HCT116 (cell line): ENCODE data around the gene RBM39. TPM values are rescaled to one million over a fixed set of nuclear protein-coding genes. Genes with fewer than 3 reads are reported as not detected.

Experiments
- ATAC-seq: fragments of 200-7000 bp; cut with Tn5 transposase; 2 replicates; pipeline ENCODE4 v1.9.1; 2020; ENCODE audit warnings: mild to moderate bottlenecking, moderate library complexity
- BruUV-seq: library from RNA; stranded (reverse); fragments of 400-500 nt; replicated peaks from 2 replicates; lab custom pipeline; 2021; lab: Mats Ljungman, UMichigan
- CTCF ChIA-PET: fragments of 300-600 bp; sonication (Branson Sonifier 250); formaldehyde crosslinking; loops from one replicate; lab custom pipeline; 2021; ENCODE audit warnings: antibody characterized with exemption; lab: Charles Lee
- POLR2A ChIA-PET: fragments of 300-600, 350-600 bp; sonication (Branson Sonifier 250); formaldehyde crosslinking; loops from one replicate; lab custom pipeline; 2021; ENCODE audit warnings: antibody characterized with exemption; lab: Charles Lee
- RAD21 ChIA-PET, 2 experiments: fragments of 300-600 bp; sonication (Branson Sonifier 250); formaldehyde crosslinking; loops; one replicate each; lab custom pipeline; 2023; ENCODE audit warnings: low total read pairs in 2 of 2; ENCODE audit not compliant: uncharacterized antibody in 2 of 2, unreplicated experiment in 2 of 2, low non-redundant PET in 1 of 2; lab: Charles Lee
- DNase-seq: peaks from one replicate; pipeline ENCODE4 v3.0.0-alpha.2; 2010; ENCODE audit warnings: low read depth, low spot score
- H2AFZ ChIP-seq: fragments of 200-600 bp; shearing (Covaris generic), sonication (generic); 2 replicates; pipeline ENCODE4 v1.6.1; 2017; ENCODE audit warnings: low read depth, mixed run types, mixed read lengths, antibody characterized with exemption, low read length; ENCODE audit not compliant: poor library complexity, severe bottlenecking
- H3K27ac ChIP-seq: 2 replicates; pipeline ENCODE4 v1.5.1; 2012; ENCODE audit warnings: low read depth, low read length
- H3K27me3 ChIP-seq: fragments of 200-600 bp; sonication (generic); 2 replicates; pipeline ENCODE4 v1.6.1; 2016; ENCODE audit warnings: mixed run types, low read length, mixed read lengths; ENCODE audit not compliant: insufficient read depth
- H3K36me3 ChIP-seq, 2 experiments: fragments of 200-500 bp in 1 of 2; fragments of 200-600 bp in 1 of 2; sonication (Bioruptor generic) in 1 of 2; sonication (generic) in 1 of 2; 2 replicates each; pipeline versions ENCODE4 v1.5.1 to v1.6.1; 2014 to 2016; ENCODE audit warnings: low read length in 2 of 2, inconsistent platforms in 1 of 2, mixed read lengths in 1 of 2, mixed run types in 1 of 2; ENCODE audit not compliant: insufficient read depth in 2 of 2, control insufficient read depth in 1 of 2
- H3K4me1 ChIP-seq, 2 experiments: fragments of 200-600 bp in 1 of 2; sonication (generic) in 1 of 2; 2 replicates each; pipeline versions ENCODE4 v1.5.1 to v1.6.1; 2012 to 2017; ENCODE audit warnings: low read length in 2 of 2, inconsistent platforms in 1 of 2, mild to moderate bottlenecking in 1 of 2, mixed read lengths in 1 of 2, mixed run types in 1 of 2, moderate library complexity in 1 of 2; ENCODE audit not compliant: insufficient read depth in 2 of 2, control insufficient read depth in 1 of 2
- H3K4me2 ChIP-seq: fragments of 200-600 bp; sonication (generic); 2 replicates; pipeline ENCODE4 v1.6.1; 2017; ENCODE audit warnings: mixed run types, low read length, mixed read lengths
- H3K4me3 ChIP-seq, 2 experiments: fragments of 200-600 bp in 1 of 2; sonication (generic) in 1 of 2; replicated peaks in 1 of 2; 2 replicates each; pipeline ENCODE4 v1.5.1; 2011 to 2016; ENCODE audit warnings: low read length in 2 of 2, control low read depth in 1 of 2, low read depth in 1 of 2, mild to moderate bottlenecking in 1 of 2, mixed read lengths in 1 of 2, mixed run types in 1 of 2
- H3K79me2 ChIP-seq: fragments of 200-600 bp; sonication (generic); 2 replicates; pipeline ENCODE4 v1.6.1; 2017; ENCODE audit warnings: mild to moderate bottlenecking, mixed run types, low read length, moderate library complexity, mixed read lengths; ENCODE audit not compliant: insufficient read depth
- H3K9ac ChIP-seq: fragments of 200-600 bp; sonication (generic); 2 replicates; pipeline ENCODE4 v1.6.1; 2016; ENCODE audit warnings: low read length, mixed read lengths
- H3K9me2 ChIP-seq: fragments of 200-600 bp; sonication (generic), shearing (Covaris generic); 2 replicates; pipeline ENCODE4 v1.6.1; 2017; ENCODE audit warnings: mixed run types, mild to moderate bottlenecking, moderate library complexity; ENCODE audit not compliant: insufficient read depth
- H3K9me3 ChIP-seq, 2 experiments: fragments of 200-500 bp in 1 of 2; fragments of 200-600 bp in 1 of 2; sonication (Bioruptor generic) in 1 of 2; sonication (generic) in 1 of 2; 2 replicates each; pipeline ENCODE4 v1.6.1; 2014 to 2017; ENCODE audit warnings: low read length in 2 of 2, mixed read lengths in 2 of 2, inconsistent platforms in 1 of 2, low read depth in 1 of 2, mild to moderate bottlenecking in 1 of 2, mixed run types in 1 of 2, moderate library complexity in 1 of 2; ENCODE audit not compliant: control insufficient read depth in 1 of 2, insufficient read depth in 1 of 2
- H4K20me1 ChIP-seq: fragments of 200-600 bp; sonication (generic), shearing (Covaris generic); 2 replicates; pipeline ENCODE4 v1.6.1; 2017; ENCODE audit warnings: mixed run types, mild to moderate bottlenecking, moderate library complexity; ENCODE audit not compliant: insufficient read depth
- CBX3 ChIP-seq: IDR thresholded peaks from 2 replicates; pipeline ENCODE4 v1.6.1; 2012; ENCODE audit warnings: low read depth
- ELF1 ChIP-seq: IDR thresholded peaks from 2 replicates; pipeline ENCODE4 v1.6.1; 2012; ENCODE audit warnings: low read depth, borderline replicate concordance
- JUND ChIP-seq: IDR thresholded peaks from 2 replicates; pipeline ENCODE4 v1.6.1; 2012
- POLR2A ChIP-seq: IDR thresholded peaks from 2 replicates; pipeline ENCODE4 v1.7.0; 2011; ENCODE audit warnings: borderline replicate concordance; ENCODE audit not compliant: insufficient read depth, insufficient read length; ENCODE audit errors: extremely low read depth
- POLR2AphosphoS5 ChIP-seq: IDR thresholded peaks from 2 replicates; pipeline ENCODE4 v1.6.1; 2011; ENCODE audit warnings: mild to moderate bottlenecking, low read depth, low read length, moderate library complexity
- RAD21 ChIP-seq: IDR thresholded peaks from 2 replicates; pipeline ENCODE4 v1.6.1; 2012; ENCODE audit warnings: low read depth, mild to moderate bottlenecking
- SIN3A ChIP-seq: IDR thresholded peaks from 2 replicates; pipeline ENCODE4 v1.6.1; 2012; ENCODE audit warnings: low read depth
- SP1 ChIP-seq: IDR thresholded peaks from 2 replicates; pipeline ENCODE4 v1.6.1; 2012; ENCODE audit warnings: low read depth
- TCF7L2 ChIP-seq: IDR thresholded peaks from 2 replicates; pipeline ENCODE4 v1.7.0; 2011; ENCODE audit warnings: borderline replicate concordance, inconsistent platforms; ENCODE audit not compliant: insufficient read depth, insufficient read length; ENCODE audit errors: extremely low read depth
- YY1 ChIP-seq: IDR thresholded peaks from 2 replicates; pipeline ENCODE4 v1.6.1; 2011; ENCODE audit warnings: low read length, low read depth, moderate library complexity, mild to moderate bottlenecking; ENCODE audit not compliant: insufficient replicate concordance; ENCODE audit errors: extremely low read depth
- ZFX ChIP-seq: fragments of 450-650 bp; IDR thresholded peaks from 2 replicates; pipeline ENCODE4 v1.6.1; 2017
- ZNF274 ChIP-seq: fragments of 200-500 bp; sonication (Bioruptor generic); IDR thresholded peaks from 2 replicates; pipeline ENCODE4 v1.6.1; 2014; ENCODE audit warnings: mild to moderate bottlenecking, low read depth, low read length, inconsistent platforms
- intact Hi-C: fragments of 100-400 bp; cut with micrococcal nuclease; formaldehyde crosslinking; loops from 2 replicates; pipeline ENCODE4 v1.10.0; 2022
- total RNA-seq: library from RNA; stranded (reverse); gene quantifications from one replicate; pipeline ENCODE4 v1.2.1, GENCODE V29; 2021; ENCODE audit not compliant: unreplicated experiment
- TF ChIP-seq, protein P1 (sequence below): IDR thresholded peaks from 2 replicates; pipeline ENCODE4 v1.6.1; 2012; ENCODE audit warnings: low read depth
- TF ChIP-seq, protein P2 (sequence below): IDR thresholded peaks from 2 replicates; pipeline ENCODE4 v1.6.1; 2011; ENCODE audit warnings: mild to moderate bottlenecking, low read length, moderate library complexity; ENCODE audit not compliant: insufficient replicate concordance; ENCODE audit errors: extremely low read depth

Gene RBM39
- total RNA-seq, 1 experiment from 2014 or later: 234 TPM

GRCh38 chr20:35741892-35742740 lies at the start of gene RBM39 (continued):
- TF ChIP-seq, protein P1, sequence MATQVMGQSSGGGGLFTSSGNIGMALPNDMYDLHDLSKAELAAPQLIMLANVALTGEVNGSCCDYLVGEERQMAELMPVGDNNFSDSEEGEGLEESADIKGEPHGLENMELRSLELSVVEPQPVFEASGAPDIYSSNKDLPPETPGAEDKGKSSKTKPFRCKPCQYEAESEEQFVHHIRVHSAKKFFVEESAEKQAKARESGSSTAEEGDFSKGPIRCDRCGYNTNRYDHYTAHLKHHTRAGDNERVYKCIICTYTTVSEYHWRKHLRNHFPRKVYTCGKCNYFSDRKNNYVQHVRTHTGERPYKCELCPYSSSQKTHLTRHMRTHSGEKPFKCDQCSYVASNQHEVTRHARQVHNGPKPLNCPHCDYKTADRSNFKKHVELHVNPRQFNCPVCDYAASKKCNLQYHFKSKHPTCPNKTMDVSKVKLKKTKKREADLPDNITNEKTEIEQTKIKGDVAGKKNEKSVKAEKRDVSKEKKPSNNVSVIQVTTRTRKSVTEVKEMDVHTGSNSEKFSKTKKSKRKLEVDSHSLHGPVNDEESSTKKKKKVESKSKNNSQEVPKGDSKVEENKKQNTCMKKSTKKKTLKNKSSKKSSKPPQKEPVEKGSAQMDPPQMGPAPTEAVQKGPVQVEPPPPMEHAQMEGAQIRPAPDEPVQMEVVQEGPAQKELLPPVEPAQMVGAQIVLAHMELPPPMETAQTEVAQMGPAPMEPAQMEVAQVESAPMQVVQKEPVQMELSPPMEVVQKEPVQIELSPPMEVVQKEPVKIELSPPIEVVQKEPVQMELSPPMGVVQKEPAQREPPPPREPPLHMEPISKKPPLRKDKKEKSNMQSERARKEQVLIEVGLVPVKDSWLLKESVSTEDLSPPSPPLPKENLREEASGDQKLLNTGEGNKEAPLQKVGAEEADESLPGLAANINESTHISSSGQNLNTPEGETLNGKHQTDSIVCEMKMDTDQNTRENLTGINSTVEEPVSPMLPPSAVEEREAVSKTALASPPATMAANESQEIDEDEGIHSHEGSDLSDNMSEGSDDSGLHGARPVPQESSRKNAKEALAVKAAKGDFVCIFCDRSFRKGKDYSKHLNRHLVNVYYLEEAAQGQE: no peak
- TF ChIP-seq ELF1 (no peak), SP1 (peak; percentile 99), ZNF274 (no peak), TCF7L2 (peak; percentile 74), ZFX (peak; percentile 99), CBX3 (peak; percentile 96), SIN3A (peak; percentile 90)
- TF ChIP-seq, all 23 proteins: peak for 15

GRCh38 chr20:35791821-35792220 lies 49.8 kb upstream of the RBM39 start:
- H3K79me2 ChIP-seq: peaks cover 15% of the 10 kb centered on the region
- no peak for TF ChIP-seq POLR2A
- TF ChIP-seq, protein P1: no peak
- TF ChIP-seq TCF7L2: no peak
- TF ChIP-seq CBX3: no peak
- TF ChIP-seq ZFX: no peak
- TF ChIP-seq YY1: no peak
- TF ChIP-seq, protein P2, sequence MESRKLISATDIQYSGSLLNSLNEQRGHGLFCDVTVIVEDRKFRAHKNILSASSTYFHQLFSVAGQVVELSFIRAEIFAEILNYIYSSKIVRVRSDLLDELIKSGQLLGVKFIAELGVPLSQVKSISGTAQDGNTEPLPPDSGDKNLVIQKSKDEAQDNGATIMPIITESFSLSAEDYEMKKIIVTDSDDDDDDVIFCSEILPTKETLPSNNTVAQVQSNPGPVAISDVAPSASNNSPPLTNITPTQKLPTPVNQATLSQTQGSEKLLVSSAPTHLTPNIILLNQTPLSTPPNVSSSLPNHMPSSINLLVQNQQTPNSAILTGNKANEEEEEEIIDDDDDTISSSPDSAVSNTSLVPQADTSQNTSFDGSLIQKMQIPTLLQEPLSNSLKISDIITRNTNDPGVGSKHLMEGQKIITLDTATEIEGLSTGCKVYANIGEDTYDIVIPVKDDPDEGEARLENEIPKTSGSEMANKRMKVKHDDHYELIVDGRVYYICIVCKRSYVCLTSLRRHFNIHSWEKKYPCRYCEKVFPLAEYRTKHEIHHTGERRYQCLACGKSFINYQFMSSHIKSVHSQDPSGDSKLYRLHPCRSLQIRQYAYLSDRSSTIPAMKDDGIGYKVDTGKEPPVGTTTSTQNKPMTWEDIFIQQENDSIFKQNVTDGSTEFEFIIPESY: no peak
- TF ChIP-seq RAD21: no peak
- no peak for TF ChIP-seq JUND
- no peak for TF ChIP-seq ELF1
- TF ChIP-seq POLR2AphosphoS5: no peak

More at GRCh38 chr20:35791821-35792220, 49.8 kb upstream of the RBM39 start:
- ChIA-PET RAD21 (no interaction called here), POLR2A (no interaction called here), CTCF (no interaction called here)
- no peaks in the 10 kb centered on the region for H3K9me2 ChIP-seq
- intact Hi-C loops: no loop called here
- H3K9ac ChIP-seq: no peak overlapping the region
- H3K4me1 ChIP-seq: no peaks in the 10 kb centered on the region
- H3K4me2 ChIP-seq: no peak overlapping the region
- no peaks in the 10 kb centered on the region for H3K27me3 ChIP-seq
- H4K20me1 ChIP-seq: peaks cover 5% of the 10 kb centered on the region; the same call in 1 of the 2 replicates
- no peak overlapping the region for H3K27ac ChIP-seq
- H2AFZ ChIP-seq: no peak overlapping the region
- no peaks in the 10 kb centered on the region for H3K36me3 ChIP-seq
- no peaks in the 10 kb centered on the region for H3K9me3 ChIP-seq
- H3K4me3 ChIP-seq: no peak overlapping the region
- DNase-seq (no peak), ATAC-seq (no peak)
- no TSS peak for BruUV-seq
